Body of pancreas (tissue), 4 donors: Measurements from ENCODE around the gene GNAO1. TPM values are rescaled to one million over a fixed set of nuclear protein-coding genes. Genes with fewer than 3 reads are reported as not detected.

Experiments
- ATAC-seq: fragments of 150-250 bp; one replicate; pipeline ENCODE4 v1.9.1; 2016
- DNase-seq, 4 donors: peaks; one replicate each; pipeline ENCODE4 v3.0.0-alpha.2; 2019
- H3K27ac ChIP-seq, 4 donors: fragments of 200-600 bp; sonication (generic); 1 replicate in 3 of 4; 2 replicates in 1 of 4; pipeline versions ENCODE4 v1.5.1 to v1.6.1; 2016 to 2019; ENCODE audit warnings: mild to moderate bottlenecking in 1 of 4, mixed read lengths in 1 of 4, moderate library complexity in 1 of 4
- H3K27me3 ChIP-seq, 2 donors: fragments of 200-600 bp; sonication (generic); one replicate each; pipeline ENCODE4 v1.6.0; 2016; ENCODE audit warnings: mild to moderate bottlenecking in 1 of 2
- H3K36me3 ChIP-seq, 2 donors: fragments of 200-600 bp; sonication (generic); replicated peaks in 1 of 2; 2 replicates each; pipeline ENCODE4 v1.5.1; 2016; ENCODE audit warnings: low read depth in 2 of 2; ENCODE audit not compliant: insufficient read depth in 1 of 2
- H3K4me1 ChIP-seq: fragments of 200-600 bp; sonication (generic); one replicate; pipeline ENCODE4 v1.6.0; 2016
- H3K4me3 ChIP-seq, 2 donors: fragments of 200-600 bp; sonication (generic); 1 replicate in 1 of 2; 2 replicates in 1 of 2; pipeline ENCODE4 v1.5.1; 2016 to 2019
- H3K9me3 ChIP-seq, 3 donors: fragments of 200-600 bp; sonication (generic); 1 replicate in 2 of 3; 2 replicates in 1 of 3; pipeline ENCODE4 v1.5.1; 2016
- CTCF ChIP-seq, 7 experiments: fragments of 450-650 bp in 4 of 7; fragments of 200-600 bp in 3 of 7; sonication (generic) in 3 of 7; IDR thresholded peaks; one replicate each; pipeline ENCODE4 v1.5.1; 2016 to 2019; ENCODE audit warnings: antibody characterized with exemption in 7 of 7
- POLR2A ChIP-seq, 3 donors: fragments of 450-650 bp; IDR thresholded peaks; one replicate each; pipeline ENCODE4 v1.6.1; 2016; ENCODE audit warnings: antibody characterized with exemption in 3 of 3, mild to moderate bottlenecking in 2 of 3
- WGBS, 2 donors: methylation state at CpG; one replicate each; pipeline ENCODE4 v1.1.5; 2017; 5-methylcytosine and 5-hydroxymethylcytosine counted together
- intact Hi-C: fragments of 100-400 bp; cut with DNase I; formaldehyde crosslinking; loops from one replicate; pipeline ENCODE4 v1.15.1; 2023
- total RNA-seq, 2 donors: library from RNA; depleted of rRNA; stranded (reverse); fragments of >200 nt; gene quantifications; one replicate each; pipeline ENCODE4 v1.1.0, GENCODE V29; 2016

Gene GNAO1
- total RNA-seq, 2 donors from 2014 or later: 1.6 to 3.0 TPM

GRCh38 chr16:56346131-56346890 lies 155.0 kb downstream of the GNAO1 start:
- Histone ChIP-seq H3K27me3 (no peaks in the 10 kb centered on the region), H3K36me3 (no peaks in the 10 kb centered on the region), H3K4me1 (no peaks in the 10 kb centered on the region), H3K9me3 (no peaks in the 10 kb centered on the region), H3K4me3 (no peak overlapping the region), H3K27ac (no peak overlapping the region)
- DNase-seq: no peak
- TF ChIP-seq POLR2A (IDR thresholded peaks at IDR 0.05) (no peak), CTCF (IDR thresholded peaks at IDR 0.05) (no peak)
- whole genome bisulfite sequencing, 2 donors: 84 to 88% methylated on average over 9 to 15 of the region's 15 CpGs
- intact Hi-C loops: no loop called here
- no peak for ATAC-seq

- TF ChIP-seq POLR2A (IDR thresholded peaks at IDR 0.05): no peak
- TF ChIP-seq CTCF (IDR thresholded peaks at IDR 0.05): no peak
- DNase-seq: no peak
- ATAC-seq: no peak
- intact Hi-C loops: no loop called here
- 79% methylated on average over 7 of the region's 8 CpGs; no CpG with 5 or more reads in 1 of the 2 donors for WGBS, 2 donors
- Histone ChIP-seq H3K27ac (no peak overlapping the region), H3K36me3 (no peaks in the 10 kb centered on the region), H3K27me3 (no peaks in the 10 kb centered on the region), H3K4me1 (no peaks in the 10 kb centered on the region), H3K4me3 (no peak overlapping the region), H3K9me3 (no peaks in the 10 kb centered on the region)
Measured at GRCh38 chr16:56347166-56347565, 155.9 kb downstream of the GNAO1 start.

GRCh38 chr16:56347670-56348069 lies 156.4 kb downstream of the GNAO1 start:
- WGBS, 2 donors: 62 to 66% methylated on average over 10 of the region's 11 CpGs
- Histone ChIP-seq H3K36me3 (no peaks in the 10 kb centered on the region), H3K27me3 (no peaks in the 10 kb centered on the region), H3K27ac (no peak overlapping the region), H3K4me3 (no peak overlapping the region), H3K9me3 (no peaks in the 10 kb centered on the region), H3K4me1 (no peaks in the 10 kb centered on the region)
- intact Hi-C loops: no loop called here
- DNase-seq (no peak), ATAC-seq (no peak)
- TF ChIP-seq POLR2A (IDR thresholded peaks at IDR 0.05) (no peak), CTCF (IDR thresholded peaks at IDR 0.05) (no peak)

- ATAC-seq (no peak), DNase-seq (peak in 1 of 4 donors; percentile 19)
- H3K4me3 ChIP-seq: no peak overlapping the region
- H3K9me3 ChIP-seq: no peaks in the 10 kb centered on the region
- no peaks in the 10 kb centered on the region for H3K4me1 ChIP-seq
- intact Hi-C loops: no loop called here
- no peak for TF ChIP-seq CTCF (IDR thresholded peaks at IDR 0.05)
- no peak for TF ChIP-seq POLR2A (IDR thresholded peaks at IDR 0.05)
- 78 to 81% methylated on average over 19 of the region's 25 CpGs for WGBS, 2 donors
- no peaks in the 10 kb centered on the region for H3K27me3 ChIP-seq
- no peak overlapping the region for H3K27ac ChIP-seq
- H3K36me3 ChIP-seq: no peaks in the 10 kb centered on the region
Measured at GRCh38 chr16:56348168-56349085, 157.1 kb downstream of the GNAO1 start.
